Keratinocyte (primary cell): ENCODE results near the gene ARHGEF28. TPM values are rescaled to one million over a fixed set of nuclear protein-coding genes. Genes with fewer than 3 reads are reported as not detected.
A peak's percentile ranks its signal among the peaks of the same experiment; 100 is the strongest.

Source experiments
- DNase-seq: peaks from one replicate; pipeline ENCODE4 v3.0.0-alpha.2; 2011; ENCODE audit warnings: low read depth, missing footprints, low spot score
- FAIRE-seq: peaks from 2 replicates; lab custom pipeline; 2011; peaks lifted over from hg19 to GRCh38; lab: Jason Lieb, UNC
- H2AFZ ChIP-seq: 2 replicates; pipeline ENCODE4 v1.6.0; 2012; ENCODE audit warnings: low read length, control low read depth, inconsistent platforms; ENCODE audit not compliant: control insufficient read depth
- H3K27ac ChIP-seq: 2 replicates; pipeline ENCODE4 v1.5.1; 2011; ENCODE audit warnings: low read length; ENCODE audit not compliant: control insufficient read depth, insufficient read depth
- H3K27me3 ChIP-seq: 3 replicates; pipeline ENCODE4 v1.6.0; 2011; ENCODE audit warnings: low read length; ENCODE audit not compliant: control insufficient read depth, insufficient read depth; ENCODE audit errors: extremely low read depth
- H3K36me3 ChIP-seq, 2 experiments: 2 replicates in 1 of 2; 3 replicates in 1 of 2; pipeline ENCODE4 v1.5.1; 2011; ENCODE audit warnings: low read length in 2 of 2, mild to moderate bottlenecking in 1 of 2; ENCODE audit not compliant: control insufficient read depth in 2 of 2, insufficient read depth in 2 of 2; ENCODE audit errors: extremely low read depth in 1 of 2
- H3K4me1 ChIP-seq: 3 replicates; pipeline ENCODE4 v1.5.1; 2011; ENCODE audit warnings: low read length; ENCODE audit not compliant: control insufficient read depth, insufficient read depth; ENCODE audit errors: extremely low read depth
- H3K4me2 ChIP-seq: 3 replicates; pipeline ENCODE4 v1.6.0; 2011; ENCODE audit warnings: low read depth, low read length; ENCODE audit not compliant: control insufficient read depth, insufficient read depth; ENCODE audit errors: extremely low read depth
- H3K4me3 ChIP-seq, 3 experiments: fragments of 200-600 bp in 1 of 3; sonication (generic) in 1 of 3; 2 replicates in 2 of 3; 3 replicates in 1 of 3; pipeline ENCODE4 v1.5.1; 2011 to 2016; ENCODE audit warnings: low read length in 3 of 3, mild to moderate bottlenecking in 3 of 3, control low read depth in 2 of 3, inconsistent platforms in 1 of 3, low read depth in 1 of 3, mixed read lengths in 1 of 3, mixed run types in 1 of 3, moderate library complexity in 1 of 3; ENCODE audit not compliant: control insufficient read depth in 2 of 3, insufficient read depth in 2 of 3; ENCODE audit errors: extremely low read depth in 1 of 3
- H3K79me2 ChIP-seq: 2 replicates; pipeline ENCODE4 v1.6.0; 2012; ENCODE audit warnings: low read length; ENCODE audit not compliant: control insufficient read depth, insufficient read depth
- H3K9ac ChIP-seq: 3 replicates; pipeline ENCODE4 v1.6.0; 2011; ENCODE audit warnings: low read length; ENCODE audit not compliant: control insufficient read depth, insufficient read depth; ENCODE audit errors: extremely low read depth
- H3K9me1 ChIP-seq: 3 replicates; pipeline ENCODE4 v1.6.0; 2011; ENCODE audit warnings: low read length; ENCODE audit not compliant: control insufficient read depth, insufficient read depth; ENCODE audit errors: extremely low read depth
- H3K9me3 ChIP-seq: 2 replicates; pipeline ENCODE4 v1.5.1; 2012; ENCODE audit warnings: low read depth, low read length; ENCODE audit not compliant: control insufficient read depth
- H4K20me1 ChIP-seq: 3 replicates; pipeline ENCODE4 v1.6.0; 2011; ENCODE audit warnings: low read length; ENCODE audit not compliant: control insufficient read depth, insufficient read depth; ENCODE audit errors: extremely low read depth
- EZH2 ChIP-seq: IDR thresholded peaks from one replicate; pipeline ENCODE4 v1.6.1; 2012; ENCODE audit warnings: inconsistent platforms, mild to moderate bottlenecking, low read length, moderate library complexity
- dilution Hi-C: fragments of 300-500 bp; cut with MboI; formaldehyde crosslinking; loops from one replicate; pipeline ENCODE4 v1.7.0; 2020; ENCODE audit warnings: low sequenced_read_pairs; ENCODE audit not compliant: extremely low pct_ligation_motif_present
- polyA plus RNA-seq, 5 experiments: library from polyadenylated mRNA; depleted of rRNA in 3 of 5; stranded (reverse) in 3 of 5; stranded (forward) in 1 of 5; unstranded in 1 of 5; fragments of >200 nt; gene quantifications; 1 replicate in 1 of 5; 2 replicates in 3 of 5; 3 replicates in 1 of 5; pipeline versions ENCODE4 v1.2.1 to v1.2.3, GENCODE V29; 2011 to 2012; ENCODE audit warnings: missing spikeins in 2 of 5, low read depth in 1 of 5, low replicate concordance in 1 of 5
- TF ChIP-seq, protein P1 (sequence below), 3 experiments: IDR thresholded peaks in 1 of 3; conservative IDR thresholded peaks in 1 of 3; optimal IDR thresholded peaks in 1 of 3; 2 replicates in 2 of 3; 3 replicates in 1 of 3; pipeline versions ENCODE3 to v1.5.1; 2011; ENCODE audit warnings: low read length in 3 of 3, mild to moderate bottlenecking in 3 of 3, moderate library complexity in 2 of 3, control low read depth in 1 of 3, inconsistent platforms in 1 of 3; ENCODE audit not compliant: insufficient read depth in 2 of 3; ENCODE audit errors: extremely low read depth in 1 of 3

ARHGEF28 gene
- polyA plus RNA-seq, 1 donor (not counting 4 experiments of a cell fraction or from before 2014, with no cell fraction given): 31.6 TPM

DNA sequence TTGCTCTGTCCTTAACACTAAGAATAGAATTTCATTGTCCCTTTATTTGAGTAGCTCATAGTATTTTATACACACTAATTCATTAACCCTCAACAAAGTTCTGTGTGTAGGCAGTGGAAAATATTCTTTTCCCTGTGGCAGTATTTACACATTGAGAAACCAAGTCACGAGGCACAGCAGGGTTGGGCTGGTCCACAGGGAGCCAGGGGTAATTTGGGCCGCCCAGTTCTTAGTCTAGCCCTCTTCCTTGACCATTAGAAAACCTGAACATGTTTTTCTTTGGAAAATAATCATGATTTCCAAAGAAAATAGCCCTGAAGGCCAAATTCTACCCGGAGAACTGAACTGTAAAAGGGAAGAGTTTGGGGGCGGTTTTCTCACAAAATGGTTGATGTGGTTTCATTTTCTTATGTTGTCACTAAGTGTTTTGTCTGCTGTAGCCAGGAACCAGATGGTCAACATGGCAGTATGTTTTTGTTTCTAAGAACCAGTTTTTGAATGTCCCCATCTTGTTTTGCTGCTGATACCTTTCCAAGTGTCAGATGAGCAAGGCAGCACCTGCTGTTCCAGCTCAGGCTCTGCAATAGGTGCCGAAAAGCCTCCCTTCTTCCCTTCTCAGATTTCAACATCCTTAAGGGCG is 29.6 kb downstream of the ARHGEF28 start:
- dilution Hi-C loops: no loop called here
- DNase-seq (no peak), FAIRE-seq (no peak)
- TF ChIP-seq EZH2: no peak
- TF ChIP-seq, protein P1, sequence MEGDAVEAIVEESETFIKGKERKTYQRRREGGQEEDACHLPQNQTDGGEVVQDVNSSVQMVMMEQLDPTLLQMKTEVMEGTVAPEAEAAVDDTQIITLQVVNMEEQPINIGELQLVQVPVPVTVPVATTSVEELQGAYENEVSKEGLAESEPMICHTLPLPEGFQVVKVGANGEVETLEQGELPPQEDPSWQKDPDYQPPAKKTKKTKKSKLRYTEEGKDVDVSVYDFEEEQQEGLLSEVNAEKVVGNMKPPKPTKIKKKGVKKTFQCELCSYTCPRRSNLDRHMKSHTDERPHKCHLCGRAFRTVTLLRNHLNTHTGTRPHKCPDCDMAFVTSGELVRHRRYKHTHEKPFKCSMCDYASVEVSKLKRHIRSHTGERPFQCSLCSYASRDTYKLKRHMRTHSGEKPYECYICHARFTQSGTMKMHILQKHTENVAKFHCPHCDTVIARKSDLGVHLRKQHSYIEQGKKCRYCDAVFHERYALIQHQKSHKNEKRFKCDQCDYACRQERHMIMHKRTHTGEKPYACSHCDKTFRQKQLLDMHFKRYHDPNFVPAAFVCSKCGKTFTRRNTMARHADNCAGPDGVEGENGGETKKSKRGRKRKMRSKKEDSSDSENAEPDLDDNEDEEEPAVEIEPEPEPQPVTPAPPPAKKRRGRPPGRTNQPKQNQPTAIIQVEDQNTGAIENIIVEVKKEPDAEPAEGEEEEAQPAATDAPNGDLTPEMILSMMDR (optimal IDR thresholded peaks at IDR 0.05 in 1 of 3, IDR thresholded peaks at IDR 0.05 in 1 of 3, conservative IDR thresholded peaks at IDR 0.05 in 1 of 3; ENCODE audit: extremely low read depth in 1 of 3, insufficient read depth in 2 of 3, low read length in 3 of 3): no peak
- Histone ChIP-seq H3K4me2 (peak overlapping the region; percentile 72), H3K27ac (peak overlapping the region; percentile 100), H3K4me3 (no peak overlapping the region), H3K9me1 (no peaks in the 10 kb centered on the region), H2AFZ (no peak overlapping the region), H3K36me3 (peaks cover 2 to 7% of the 10 kb centered on the region in 2 experiments), H3K4me1 (peaks cover 66% of the 10 kb centered on the region), H3K9me3 (no peaks in the 10 kb centered on the region), H3K9ac (peak overlapping the region; percentile 93), H3K27me3 (no peaks in the 10 kb centered on the region), H3K79me2 (peaks cover 80% of the 10 kb centered on the region), H4K20me1 (no peaks in the 10 kb centered on the region)

DNA sequence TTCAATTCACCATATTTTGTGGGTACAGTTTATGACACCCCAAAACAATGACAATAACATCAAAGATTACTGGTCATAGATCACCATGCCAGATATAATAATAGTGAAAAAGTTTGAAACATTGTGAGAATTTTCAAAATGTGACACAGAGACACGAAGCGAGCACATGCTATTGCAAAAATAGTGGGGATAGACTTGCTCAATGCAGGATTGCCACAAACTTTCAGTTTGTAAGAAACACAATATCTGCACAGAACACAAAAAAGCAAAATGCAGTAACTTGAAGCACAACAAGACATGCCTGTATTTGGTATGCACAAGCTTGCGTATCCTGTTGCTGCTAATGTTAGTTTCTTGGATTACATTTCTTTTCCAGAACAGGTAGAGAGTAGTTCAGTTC is 35.8 kb downstream of the ARHGEF28 start:
- Histone ChIP-seq H3K9ac (no peak overlapping the region), H3K4me3 (no peak overlapping the region), H3K9me3 (no peaks in the 10 kb centered on the region), H4K20me1 (peaks cover 3% of the 10 kb centered on the region), H3K36me3 (peaks cover under 1 to 7% of the 10 kb centered on the region in 2 experiments), H3K27ac (peak overlapping the region; percentile 10), H3K79me2 (peaks cover 99% of the 10 kb centered on the region), H2AFZ (no peak overlapping the region), H3K4me1 (peaks cover 26% of the 10 kb centered on the region), H3K9me1 (no peaks in the 10 kb centered on the region), H3K4me2 (no peak overlapping the region), H3K27me3 (no peaks in the 10 kb centered on the region)
- DNase-seq (no peak), FAIRE-seq (peak; percentile 73)
- dilution Hi-C loops: no loop called here
- TF ChIP-seq, protein P1 (optimal IDR thresholded peaks at IDR 0.05 in 1 of 3, IDR thresholded peaks at IDR 0.05 in 1 of 3, conservative IDR thresholded peaks at IDR 0.05 in 1 of 3; ENCODE audit: extremely low read depth in 1 of 3, insufficient read depth in 2 of 3, low read length in 3 of 3): no peak
- no peak for TF ChIP-seq EZH2
